ENCODE measurements around the gene GRK5.
A peak's percentile ranks its signal among the peaks of the same experiment; 100 is the strongest.
"Not testable (repeated sequence)": the region's sequence is repeated elsewhere in the genome, so short reads cannot be mapped to it uniquely, and the experiment has no call there.

Gene GRK5

GRCh38 chr10:119207366-119207666, at the start of gene GRK5:
Gene GRK5 (plus strand): TSS chr10:119207571. CDS start chr10:119207918, 347 bp downstream.
- DNase-seq: peak; percentile 90

- no peak for DNase-seq
Observed at GRCh38 chr10:119159332-119159731, 48.0 kb upstream of the GRK5 start.

- no peak for DNase-seq
Observed at GRCh38 chr10:119161680-119162451, 45.5 kb upstream of the GRK5 start.

GRCh38 chr10:119162452-119163092, 44.8 kb upstream of the GRK5 start:
- no peak for DNase-seq

GRCh38 chr10:119165171-119166117, 41.9 kb upstream of the GRK5 start, which contains the start of gene SFXN4:
Gene SFXN4 (minus strand): TSS chr10:119165714. CDS start chr10:119165647, 67 bp downstream.
- peak; percentile 80 for DNase-seq

- DNase-seq: no peak
Observed at GRCh38 chr10:119166118-119166500, 41.3 kb upstream of the GRK5 start.

- no peak for DNase-seq
Observed at GRCh38 chr10:119166564-119166963, 40.8 kb upstream of the GRK5 start.

GRCh38 chr10:119167041-119167440, 40.3 kb upstream of the GRK5 start:
- DNase-seq: no peak

- no peak for DNase-seq
Observed at GRCh38 chr10:119174109-119174508, 33.3 kb upstream of the GRK5 start.

GRCh38 chr10:119176166-119176565, 31.2 kb upstream of the GRK5 start:
- no peak for DNase-seq

GRCh38 chr10:119177708-119178371, 29.5 kb upstream of the GRK5 start:
- peak; percentile 22 for DNase-seq

- DNase-seq: peak; percentile 94
Observed at GRCh38 chr10:119178372-119179119, 28.8 kb upstream of the GRK5 start, which contains the start of gene PRDX3. Gene PRDX3 (minus strand): TSS chr10:119178812. CDS start chr10:119178790, 22 bp downstream.

- not testable (repeated sequence) for DNase-seq
Observed at GRCh38 chr10:119180850-119181400, 26.4 kb upstream of the GRK5 start.

- DNase-seq: no peak
Observed at GRCh38 chr10:119183664-119184412, 23.5 kb upstream of the GRK5 start.

- no peak for DNase-seq
Observed at GRCh38 chr10:119189811-119190282, 17.5 kb upstream of the GRK5 start.

GRCh38 chr10:119190353-119190752, 17.0 kb upstream of the GRK5 start:
- DNase-seq: no peak

- no peak for DNase-seq
Observed at GRCh38 chr10:119190954-119191785, 16.2 kb upstream of the GRK5 start.

GRCh38 chr10:119191881-119192280, 15.5 kb upstream of the GRK5 start:
- no peak for DNase-seq

- no peak for DNase-seq
Observed at GRCh38 chr10:119197921-119198320, 9.4 kb upstream of the GRK5 start.

GRCh38 chr10:119198438-119198837, 8.9 kb upstream of the GRK5 start:
- peak; percentile 25 for DNase-seq

Data from stimulated activated CD4-positive, alpha-beta T cell treated with anti-CD3 and anti-CD28 coated beads, Interleukin-12 subunit alpha, Interleukin-12 subunit beta, amount 100 ng/mL, for 4 hours (primary cell).